ENCODE measurements around the gene FGD5. TPM values are rescaled to one million over a fixed set of nuclear protein-coding genes. Genes with fewer than 3 reads are reported as not detected.

Gene FGD5
- total RNA-seq, 1 donor from 2014 or later: 112 TPM

DNA sequence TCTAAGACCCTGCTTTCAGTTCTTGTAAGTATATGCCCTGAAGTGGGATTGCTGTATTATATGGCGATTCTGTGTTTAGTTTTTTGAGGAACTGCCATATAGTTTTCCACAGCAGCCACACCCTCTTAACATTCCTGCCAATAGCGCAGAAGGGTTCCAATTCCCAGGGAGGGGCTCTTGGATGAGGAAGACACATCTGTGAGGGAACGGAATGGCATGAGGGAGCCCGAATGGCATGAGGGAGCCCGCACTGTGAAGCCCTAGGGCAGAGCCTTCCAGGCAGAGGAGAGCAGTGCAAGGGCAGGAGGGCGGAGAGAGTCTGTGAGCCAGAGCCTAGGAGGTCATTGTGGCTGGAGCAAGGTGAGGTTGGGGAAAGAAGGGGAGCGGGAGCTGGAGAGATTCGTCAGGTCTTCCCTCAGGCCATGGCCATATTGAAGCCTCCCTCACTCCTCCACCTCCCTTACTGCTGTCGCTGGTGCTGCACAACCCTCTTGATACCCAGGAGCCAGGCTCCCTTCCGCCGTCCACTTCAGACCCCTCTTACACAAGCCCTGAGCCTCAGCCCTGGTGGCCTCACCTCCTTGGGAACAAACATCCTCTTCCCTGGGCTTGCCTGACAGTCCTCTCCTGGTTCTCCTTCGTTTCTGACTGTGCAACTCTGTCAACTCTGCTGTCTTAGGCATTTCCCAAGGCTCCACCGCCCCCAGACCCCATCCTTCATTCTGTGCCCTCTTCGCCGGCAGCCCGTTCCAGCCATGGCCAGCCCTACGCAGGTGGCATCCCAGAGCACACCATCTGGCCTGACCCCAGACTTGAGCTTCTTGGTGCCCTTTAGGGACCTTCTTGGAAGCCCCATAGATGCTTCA, 51.4 kb downstream of the FGD5 start:
- intact Hi-C loops (cut with DNase I): no loop called here
- TF ChIP-seq CTCF (IDR thresholded peaks at IDR 0.05): no peak
- H3K4me1 ChIP-seq: no peaks in the 10 kb centered on the region

GRCh38 chr3:14870783-14871060, 52.0 kb downstream of the FGD5 start:
- no peak overlapping the region for H3K27ac ChIP-seq
- no peaks in the 10 kb centered on the region for H3K36me3 ChIP-seq
- intact Hi-C loops (cut with DNase I): no loop called here
- H3K9me3 ChIP-seq: no peaks in the 10 kb centered on the region
- no peak overlapping the region for H3K4me3 ChIP-seq
- H3K4me1 ChIP-seq: no peaks in the 10 kb centered on the region
- H3K27me3 ChIP-seq: no peaks in the 10 kb centered on the region
- TF ChIP-seq CTCF (IDR thresholded peaks at IDR 0.05): no peak
- DNase-seq (ENCODE audit: low spot score in 2 of 2): no peak

More for the DNA sequence above, 51.4 kb downstream of the FGD5 start:
- Histone ChIP-seq H3K36me3 (no peaks in the 10 kb centered on the region), H3K4me3 (no peak overlapping the region), H3K27me3 (no peaks in the 10 kb centered on the region), H3K27ac (no peak overlapping the region), H3K9me3 (no peaks in the 10 kb centered on the region)
- DNase-seq (ENCODE audit: low spot score in 2 of 2): no peak

DNA sequence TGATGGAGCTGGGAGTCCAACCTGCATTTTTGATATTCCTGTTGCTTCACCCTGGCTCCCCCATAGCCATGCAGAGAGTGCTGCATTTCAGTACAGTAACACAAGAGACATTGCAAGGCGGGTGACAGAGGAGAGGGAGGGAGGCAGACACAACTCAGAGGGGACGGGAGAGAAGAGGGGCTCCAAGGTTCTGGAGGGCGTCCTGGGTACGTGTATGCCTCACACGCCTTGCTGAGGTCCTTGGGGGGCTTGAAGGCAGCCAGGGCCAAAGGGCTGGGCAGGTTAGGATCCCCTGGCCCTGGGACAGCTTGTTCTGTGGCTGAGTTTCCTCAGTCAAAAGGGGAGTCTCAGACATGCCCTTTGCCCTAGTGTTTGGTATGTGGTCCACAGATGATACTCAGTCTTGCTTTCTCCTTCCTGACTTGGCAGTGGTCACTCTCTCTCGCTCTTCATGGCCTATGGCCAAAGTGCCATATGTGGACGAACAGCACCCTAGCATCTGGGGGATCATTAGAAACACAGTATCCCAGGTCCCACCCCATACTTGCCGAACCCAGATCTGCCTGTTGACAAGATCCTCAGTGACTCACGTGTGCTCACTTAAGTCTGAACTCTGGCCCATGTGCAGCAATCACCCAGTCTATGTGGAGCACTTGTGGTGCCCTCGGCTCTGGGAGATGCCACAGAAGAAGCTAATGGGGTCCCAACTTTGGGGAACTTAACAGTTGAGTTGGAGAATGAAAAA, 52.9 kb downstream of the FGD5 start:
- peak in 1 of 2 donors; percentile 55 for DNase-seq (ENCODE audit: low spot score in 2 of 2)
- Histone ChIP-seq H3K27ac (no peak overlapping the region), H3K9me3 (no peaks in the 10 kb centered on the region), H3K36me3 (no peaks in the 10 kb centered on the region), H3K27me3 (no peaks in the 10 kb centered on the region), H3K4me3 (no peak overlapping the region), H3K4me1 (no peaks in the 10 kb centered on the region)
- intact Hi-C loops (cut with DNase I): no loop called here
- no peak for TF ChIP-seq CTCF (IDR thresholded peaks at IDR 0.05)

- Histone ChIP-seq H3K4me1 (peaks cover 5% of the 10 kb centered on the region in 2 donors), H3K36me3 (no peaks in the 10 kb centered on the region), H3K27me3 (no peaks in the 10 kb centered on the region), H3K27ac (no peak overlapping the region), H3K9me3 (no peaks in the 10 kb centered on the region), H3K4me3 (no peak overlapping the region)
- no peak for TF ChIP-seq CTCF (IDR thresholded peaks at IDR 0.05)
- intact Hi-C loops (cut with DNase I): no loop called here
- DNase-seq (ENCODE audit: low spot score in 2 of 2): peak in 1 of 2 donors; percentile 41
These were observed 53.9 kb downstream of the FGD5 start for GRCh38 chr3:14872706-14873105.

DNA sequence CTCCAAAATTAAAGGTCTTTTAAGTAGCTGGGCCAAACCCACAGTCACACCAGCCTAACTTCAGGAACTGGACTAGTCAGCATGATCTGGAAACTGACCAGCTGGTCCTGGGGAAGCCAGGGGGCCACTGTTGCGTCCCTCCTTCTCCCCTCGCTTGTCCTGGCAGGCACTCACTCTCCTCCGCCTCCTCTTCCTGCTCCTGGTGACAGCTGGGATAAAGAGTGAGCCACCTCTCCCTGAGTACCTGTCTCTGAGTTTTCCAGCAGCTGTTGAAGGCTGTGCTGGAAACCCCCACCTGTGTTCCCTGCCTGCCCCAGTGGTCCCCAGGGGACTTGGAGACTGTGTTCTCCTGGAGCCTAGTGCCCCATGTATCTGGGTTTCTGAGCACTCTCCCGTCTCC, 56.0 kb downstream of the FGD5 start:
- Histone ChIP-seq H3K4me3 (no peak overlapping the region), H3K36me3 (no peaks in the 10 kb centered on the region), H3K9me3 (no peaks in the 10 kb centered on the region), H3K4me1 (peaks cover 5% of the 10 kb centered on the region in 2 donors), H3K27me3 (no peaks in the 10 kb centered on the region), H3K27ac (peak overlapping the region in 1 of 2 donors; percentile 34)
- DNase-seq (ENCODE audit: low spot score in 2 of 2): peak in 1 of 2 donors; percentile 47
- TF ChIP-seq CTCF (IDR thresholded peaks at IDR 0.05): no peak
- intact Hi-C loops (cut with DNase I): no loop called here

Data from ascending aorta (tissue), 2 donors.